AG04450 (cell line): ENCODE results near the gene MXRA8. TPM values are rescaled to one million over a fixed set of nuclear protein-coding genes. Genes with fewer than 3 reads are reported as not detected.
"Not testable (repeated sequence)": the region's sequence is repeated elsewhere in the genome, so short reads cannot be mapped to it uniquely, and the experiment has no call there.

Experiments
- CTCF ChIA-PET: fragments of 300-600, 350-600 bp; formaldehyde crosslinking; extraction: SDS; loops from one replicate; lab custom pipeline; 2022; ENCODE audit warnings: antibody characterized with exemption, inconsistent platforms; lab: Charles Lee
- POLR2A ChIA-PET: fragments of 350-600 bp; formaldehyde crosslinking; extraction: SDS; loops from one replicate; lab custom pipeline; 2021; ENCODE audit warnings: antibody characterized with exemption, inconsistent platforms; lab: Yijun Ruan, JAX
- DNase-seq: peaks from one replicate; pipeline ENCODE4 v3.0.0-alpha.2; 2011; ENCODE audit warnings: low read depth, low spot score
- H3K27ac ChIP-seq: one replicate; pipeline ENCODE4 v1.5.1; 2012; ENCODE audit warnings: low read depth, low read length, control low read depth
- H3K27me3 ChIP-seq: one replicate; pipeline ENCODE4 v1.6.0; 2012; ENCODE audit warnings: low read length; ENCODE audit not compliant: control insufficient read depth, insufficient read depth
- H3K4me3 ChIP-seq: 2 replicates; pipeline ENCODE4 v1.5.1; 2011; ENCODE audit warnings: mild to moderate bottlenecking, low read depth, low read length, control low read depth
- H3K9me3 ChIP-seq: 2 replicates; pipeline ENCODE4 v1.5.1; 2012; ENCODE audit warnings: low read length; ENCODE audit not compliant: control insufficient read depth, insufficient read depth
- CTCF ChIP-seq: IDR thresholded peaks from 2 replicates; pipeline ENCODE4 v1.5.1; 2011; ENCODE audit warnings: low read depth, low read length, control low read depth, inconsistent platforms
- polyA plus RNA-seq: library from polyadenylated mRNA; depleted of rRNA; stranded (reverse); fragments of >200 nt; gene quantifications from 2 replicates; pipeline ENCODE4 v1.2.3, GENCODE V29; 2011

MXRA8 gene
- polyA plus RNA-seq, 1 experiment: 186 TPM

- ChIA-PET POLR2A (interaction anchor here (0.6 to 1.8 kb wide), 7 partner anchors 9 to 61 kb away, joined by 3 to 6 read pairs (median 3); partner anchors contain the start of gene MXRA8), CTCF (interaction anchor here (0.6 to 1.6 kb wide), 15 partner anchors 10 to 47 kb away, joined by 3 to 10 read pairs (median 3); no protein-coding TSS in a partner anchor)
- Histone ChIP-seq H3K27me3 (no peaks in the 10 kb centered on the region), H3K27ac (no peak overlapping the region), H3K4me3 (peak overlapping the region; percentile 13; the same call in 1 of the 2 replicates), H3K9me3 (peaks cover 4% of the 10 kb centered on the region; the same call in 1 of the 2 replicates)
- TF ChIP-seq CTCF: peak; percentile 93
- DNase-seq: no peak
Measured at GRCh38 chr1:1371746-1372711, 13.7 kb upstream of the MXRA8 start.

GRCh38 chr1:1371364-1371745 is 13.0 kb upstream of the MXRA8 start:
- Histone ChIP-seq H3K4me3 (no peak overlapping the region), H3K9me3 (peaks cover 4% of the 10 kb centered on the region; the same call in 1 of the 2 replicates), H3K27ac (no peak overlapping the region), H3K27me3 (no peaks in the 10 kb centered on the region)
- ChIA-PET POLR2A (interaction anchor here (0.6 to 1.8 kb wide), 7 partner anchors 8 to 60 kb away, joined by 3 to 6 read pairs (median 3); partner anchors contain the start of gene MXRA8), CTCF (interaction anchor here (0.8 to 1.6 kb wide), 7 partner anchors 9 to 46 kb away, joined by 3 to 10 read pairs (median 4); no protein-coding TSS in a partner anchor)
- no peak for DNase-seq
- no peak for TF ChIP-seq CTCF

- Histone ChIP-seq H3K27ac (no peak overlapping the region), H3K27me3 (no peaks in the 10 kb centered on the region), H3K9me3 (peaks cover 4% of the 10 kb centered on the region; the same call in 1 of the 2 replicates), H3K4me3 (no peak overlapping the region)
- no peak for TF ChIP-seq CTCF
- ChIA-PET CTCF (interaction anchor here (1.1 kb wide), 2 partner anchors 20 to 36 kb away, joined by 4 read pairs; no protein-coding TSS in a partner anchor), POLR2A (interaction anchor here (0.7 to 1.8 kb wide), 6 partner anchors 9 to 71 kb away, joined by 3 to 6 read pairs (median 3); no protein-coding TSS in a partner anchor)
- DNase-seq: no peak
Measured at GRCh38 chr1:1370771-1371300, 12.5 kb upstream of the MXRA8 start.

GRCh38 chr1:1370094-1370493 is 11.7 kb upstream of the MXRA8 start:
- H3K4me3 ChIP-seq, H3K27ac ChIP-seq, CTCF ChIA-PET, H3K27me3 ChIP-seq, POLR2A ChIA-PET, H3K9me3 ChIP-seq, DNase-seq: not testable (repeated sequence)

- TF ChIP-seq CTCF: no peak
- no peak for DNase-seq
- CTCF ChIA-PET: no interaction called here
- H3K27ac ChIP-seq: no peak overlapping the region
- POLR2A ChIA-PET: interaction anchor here (0.6 kb wide), 1 partner anchor 34 kb away, joined by 3 read pairs; no protein-coding TSS in a partner anchor
- no peaks in the 10 kb centered on the region; the same call in 1 of the 2 replicates for H3K9me3 ChIP-seq
- H3K27me3 ChIP-seq: no peaks in the 10 kb centered on the region
- H3K4me3 ChIP-seq: no peak overlapping the region
Measured at GRCh38 chr1:1367315-1367714, 9.0 kb upstream of the MXRA8 start.
